DND-41 (cell line): Measurements from ENCODE around the gene PTPRA.

Source experiments
- EZH2 ChIP-seq: IDR thresholded peaks from 3 replicates; pipeline ENCODE4 v1.6.1; 2012; ENCODE audit warnings: borderline replicate concordance, low read depth, mild to moderate bottlenecking, moderate library complexity, low read length, inconsistent platforms; ENCODE audit not compliant: severe bottlenecking
- TF ChIP-seq, protein P1 (sequence below): IDR thresholded peaks from 2 replicates; pipeline ENCODE4 v1.5.1; 2012; ENCODE audit warnings: borderline replicate concordance, low read length, moderate library complexity, mild to moderate bottlenecking; ENCODE audit not compliant: poor library complexity, severe bottlenecking; ENCODE audit errors: extremely low read depth

DNA sequence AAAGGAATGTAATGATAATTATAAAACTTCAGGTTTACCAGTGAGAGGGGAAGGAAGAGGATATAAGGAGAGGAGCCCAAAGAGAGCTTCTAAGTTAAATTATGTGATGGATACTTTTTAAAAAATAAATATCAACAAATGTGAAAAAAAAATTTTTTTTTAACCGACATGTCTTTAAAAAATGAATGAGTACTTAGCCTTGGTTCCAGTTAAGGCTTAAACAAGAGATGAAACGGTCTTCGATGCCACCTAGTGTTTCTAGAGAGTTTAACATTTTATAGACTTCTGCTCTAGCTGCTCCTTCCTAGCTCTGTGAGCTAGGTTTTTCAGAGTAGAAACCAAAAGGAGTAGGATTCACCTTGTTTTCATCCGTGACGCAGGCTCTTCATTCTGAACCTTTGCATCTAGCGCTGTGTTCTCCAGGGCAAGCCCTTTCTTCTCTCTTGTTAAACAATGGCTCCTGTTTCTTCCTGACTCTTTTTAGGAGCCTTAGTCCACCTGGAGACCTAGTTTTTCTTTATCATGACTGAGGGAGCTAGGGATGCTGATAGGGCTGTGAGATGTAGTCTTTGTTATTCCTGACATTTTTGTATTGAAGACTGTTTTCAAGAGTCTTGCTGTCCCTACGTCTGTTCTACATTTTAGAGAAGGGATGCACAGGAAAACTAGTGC is 127.7 kb downstream of the PTPRA start:
- TF ChIP-seq, protein P1, sequence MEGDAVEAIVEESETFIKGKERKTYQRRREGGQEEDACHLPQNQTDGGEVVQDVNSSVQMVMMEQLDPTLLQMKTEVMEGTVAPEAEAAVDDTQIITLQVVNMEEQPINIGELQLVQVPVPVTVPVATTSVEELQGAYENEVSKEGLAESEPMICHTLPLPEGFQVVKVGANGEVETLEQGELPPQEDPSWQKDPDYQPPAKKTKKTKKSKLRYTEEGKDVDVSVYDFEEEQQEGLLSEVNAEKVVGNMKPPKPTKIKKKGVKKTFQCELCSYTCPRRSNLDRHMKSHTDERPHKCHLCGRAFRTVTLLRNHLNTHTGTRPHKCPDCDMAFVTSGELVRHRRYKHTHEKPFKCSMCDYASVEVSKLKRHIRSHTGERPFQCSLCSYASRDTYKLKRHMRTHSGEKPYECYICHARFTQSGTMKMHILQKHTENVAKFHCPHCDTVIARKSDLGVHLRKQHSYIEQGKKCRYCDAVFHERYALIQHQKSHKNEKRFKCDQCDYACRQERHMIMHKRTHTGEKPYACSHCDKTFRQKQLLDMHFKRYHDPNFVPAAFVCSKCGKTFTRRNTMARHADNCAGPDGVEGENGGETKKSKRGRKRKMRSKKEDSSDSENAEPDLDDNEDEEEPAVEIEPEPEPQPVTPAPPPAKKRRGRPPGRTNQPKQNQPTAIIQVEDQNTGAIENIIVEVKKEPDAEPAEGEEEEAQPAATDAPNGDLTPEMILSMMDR, result peak; percentile 65
- no peak for TF ChIP-seq EZH2
